ENCODE results near the gene HSPA12B.

HSPA12B gene

DNA sequence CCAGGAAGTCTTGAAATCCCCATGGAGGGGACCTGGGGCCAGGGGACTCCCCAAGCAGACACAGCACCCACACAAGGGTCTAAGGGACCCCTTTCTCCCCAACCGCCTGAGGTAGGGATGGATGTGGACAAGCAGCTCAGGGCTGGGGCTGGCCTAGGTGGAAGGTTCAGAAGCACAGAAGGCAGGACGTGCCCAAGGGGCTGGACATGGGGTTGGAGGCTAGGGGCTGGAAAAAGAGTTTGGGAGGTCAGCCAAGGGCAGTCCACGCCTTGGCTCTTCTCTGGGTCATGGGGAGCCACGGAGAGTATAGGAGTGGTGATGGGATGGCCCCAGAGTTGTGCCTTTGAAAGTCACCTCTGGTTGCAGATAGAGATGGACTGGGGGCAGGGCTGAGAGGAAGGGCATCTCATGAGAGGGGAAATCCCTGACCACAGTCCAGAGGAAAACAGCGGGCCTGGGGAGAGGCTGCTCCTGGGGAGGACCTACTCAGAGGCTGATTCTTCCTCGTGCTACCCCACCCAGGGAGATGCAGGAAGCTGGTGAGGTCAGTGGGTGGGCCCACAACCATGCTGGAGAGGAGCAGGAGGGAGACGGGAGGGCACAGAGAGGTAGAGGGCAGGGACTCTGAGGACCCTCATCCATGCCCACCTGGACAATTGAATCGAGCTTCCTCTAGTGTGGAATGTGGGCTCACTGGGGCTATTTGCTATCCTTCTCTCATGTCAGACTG lies 2.5 kb upstream of the HSPA12B start:
- no peak for DNase-seq (ENCODE audit: low read depth in 2 of 2)

DNA sequence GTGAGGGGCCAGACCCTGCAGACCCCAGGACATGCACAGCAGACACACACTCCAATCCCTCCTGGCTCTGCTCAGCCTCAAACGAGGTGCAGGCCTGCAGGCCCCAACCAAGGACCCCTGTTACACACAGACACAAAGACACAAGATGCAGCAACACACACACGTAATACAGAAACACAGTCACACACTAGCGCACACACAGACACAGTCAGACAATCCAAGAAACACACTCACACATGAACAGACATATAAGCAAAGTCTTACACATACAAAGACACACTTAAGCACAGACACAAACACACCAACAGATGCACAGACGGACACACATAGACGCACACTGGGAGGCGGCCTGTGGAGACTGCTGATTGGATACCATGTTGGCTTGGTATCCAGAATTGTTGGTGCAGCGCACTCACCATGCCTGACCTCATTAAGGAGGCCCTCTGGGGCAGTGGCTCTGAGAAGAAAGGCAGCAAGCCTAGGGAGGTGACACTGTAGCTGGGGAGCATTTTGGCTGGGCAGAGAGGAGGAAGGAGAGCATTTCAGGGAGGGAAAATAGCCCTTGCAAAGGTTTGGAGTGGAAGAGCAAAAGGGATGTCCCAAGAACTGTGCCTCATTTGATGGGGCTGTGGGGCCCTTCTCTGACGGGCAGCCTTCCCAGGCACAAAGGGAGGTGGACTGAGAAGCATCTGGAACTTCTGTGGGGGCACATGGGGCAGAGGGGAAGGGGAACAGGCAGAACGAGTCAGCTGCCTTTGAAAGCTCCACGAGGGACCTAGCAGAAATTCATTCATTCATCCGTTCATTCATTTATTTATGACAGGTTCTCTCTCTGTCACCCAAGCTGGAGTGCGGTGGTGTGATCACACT lies 1.4 kb upstream of the HSPA12B start:
- no peak for DNase-seq (ENCODE audit: low read depth in 2 of 2)

DNA sequence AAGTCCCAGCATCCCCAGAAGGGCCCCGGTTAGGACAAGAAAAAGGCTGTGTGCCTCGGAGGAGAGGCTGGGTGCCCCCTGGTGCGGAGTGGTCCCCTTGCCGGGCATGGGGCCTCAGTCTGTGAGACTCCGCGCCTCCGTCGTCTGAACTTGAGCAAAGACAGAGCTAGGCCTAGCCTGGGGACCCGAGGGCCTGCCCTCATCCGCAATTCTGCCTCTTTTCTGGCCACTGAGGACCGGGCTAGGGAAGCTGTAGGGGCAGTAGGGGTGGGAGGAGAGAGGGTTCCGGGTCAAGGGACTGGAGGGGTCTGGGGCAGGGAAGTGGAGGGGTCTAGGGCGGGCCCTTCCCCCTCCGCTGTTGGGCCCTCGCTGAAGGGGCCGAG lies 550 bp upstream of the HSPA12B start:
- DNase-seq (ENCODE audit: low read depth in 2 of 2) = no peak

DNA sequence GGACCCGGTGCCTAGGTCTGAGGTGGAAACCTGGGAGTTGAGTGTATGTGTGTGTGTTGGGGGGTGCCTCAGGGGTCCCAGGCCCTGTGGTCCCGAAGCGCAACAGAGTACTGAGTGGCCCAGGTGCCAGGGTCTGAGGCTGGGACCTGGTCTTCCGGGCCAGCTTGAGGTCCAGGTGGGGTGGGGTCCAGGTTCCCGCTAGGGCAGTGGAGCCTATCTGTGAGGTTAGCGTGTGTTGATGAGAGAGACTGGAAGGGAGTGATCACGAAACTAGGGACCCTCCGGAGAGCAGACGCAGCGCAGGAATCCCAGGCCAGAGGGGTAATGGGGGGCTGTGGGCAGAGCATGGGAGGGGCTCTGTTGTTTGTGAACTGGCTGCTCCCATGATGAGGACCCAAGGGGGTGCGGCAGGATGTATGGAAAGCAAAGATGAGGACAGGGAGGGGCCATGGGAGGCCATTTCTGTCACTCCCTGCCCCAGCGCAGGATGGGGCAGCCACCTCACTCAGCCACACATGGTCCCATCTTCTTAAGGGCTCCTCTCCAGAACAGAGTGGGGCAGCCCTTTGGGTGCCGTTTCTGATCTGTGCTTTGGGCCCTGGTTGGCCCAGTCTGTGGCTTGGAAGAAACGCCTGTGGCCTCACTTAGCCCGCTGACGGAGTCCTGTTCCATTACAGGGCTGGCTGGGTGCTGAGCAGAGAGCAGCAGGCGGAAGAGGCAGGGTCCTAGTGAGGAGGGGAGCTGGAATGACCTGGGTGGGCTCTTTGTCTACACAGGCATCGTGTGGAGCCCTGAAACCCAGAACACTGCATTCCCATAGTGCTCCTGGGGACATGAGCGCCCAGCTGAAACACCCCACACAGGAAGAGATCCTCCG lies 872 bp downstream of the HSPA12B start:
- no peak for DNase-seq (ENCODE audit: low read depth in 2 of 2)

DNA sequence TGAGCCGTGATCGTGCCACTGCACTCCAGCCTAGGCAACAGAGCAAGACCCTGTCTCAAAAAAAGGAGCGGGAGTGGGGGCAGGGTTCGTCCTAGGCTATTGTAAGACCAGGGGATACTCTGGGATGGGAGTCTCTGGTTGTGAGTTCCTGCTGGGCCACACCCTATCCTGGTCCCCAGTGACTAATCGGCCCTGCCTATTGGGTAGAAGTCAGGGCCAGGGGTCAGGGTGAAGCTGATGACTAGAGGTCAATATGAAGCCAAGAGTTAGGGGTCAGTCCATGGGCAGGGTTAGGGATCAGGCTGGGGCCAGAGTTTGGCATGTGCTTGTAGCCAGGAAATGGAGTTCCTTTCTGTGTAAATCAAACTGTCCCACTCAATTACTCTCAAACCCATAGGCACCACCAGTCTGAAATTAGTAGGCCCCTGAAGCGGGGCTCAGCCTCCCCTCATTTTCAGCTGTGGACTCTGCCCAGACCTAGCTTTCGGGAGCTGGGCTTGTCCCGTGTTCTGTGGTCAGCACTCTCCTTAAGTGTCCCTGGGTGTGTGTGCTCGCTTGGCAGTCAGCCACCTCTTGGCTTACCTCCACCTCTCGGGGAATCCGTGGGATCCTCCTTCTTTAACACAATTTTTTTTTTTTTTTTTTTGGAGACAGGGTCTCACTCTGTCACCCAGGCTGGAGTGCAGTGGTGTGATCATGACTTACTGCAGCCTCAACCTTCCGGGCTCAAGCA lies 1.8 kb downstream of the HSPA12B start:
- DNase-seq (ENCODE audit: low read depth in 2 of 2) = no peak

DNA sequence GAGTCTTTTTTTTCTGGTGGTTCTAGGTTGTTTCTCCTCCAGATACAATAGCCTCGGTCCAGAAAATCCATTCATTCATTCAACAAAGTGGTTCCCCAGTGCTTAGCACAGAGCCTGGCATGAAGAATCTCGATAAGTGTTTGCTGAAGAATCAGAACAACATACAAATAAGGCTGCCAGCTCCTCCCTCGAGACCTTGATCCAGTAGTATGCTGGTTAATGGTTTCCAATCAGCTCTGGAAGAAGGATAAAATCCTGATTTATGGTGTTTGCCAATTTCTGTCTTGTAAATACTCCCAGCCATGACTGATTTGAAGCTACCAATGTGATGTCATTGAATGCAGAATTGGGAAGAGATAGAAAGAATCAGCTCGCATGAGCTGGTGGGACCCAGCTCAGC lies 3.3 kb downstream of the HSPA12B start:
- no peak for DNase-seq (ENCODE audit: low read depth in 2 of 2)

DNA sequence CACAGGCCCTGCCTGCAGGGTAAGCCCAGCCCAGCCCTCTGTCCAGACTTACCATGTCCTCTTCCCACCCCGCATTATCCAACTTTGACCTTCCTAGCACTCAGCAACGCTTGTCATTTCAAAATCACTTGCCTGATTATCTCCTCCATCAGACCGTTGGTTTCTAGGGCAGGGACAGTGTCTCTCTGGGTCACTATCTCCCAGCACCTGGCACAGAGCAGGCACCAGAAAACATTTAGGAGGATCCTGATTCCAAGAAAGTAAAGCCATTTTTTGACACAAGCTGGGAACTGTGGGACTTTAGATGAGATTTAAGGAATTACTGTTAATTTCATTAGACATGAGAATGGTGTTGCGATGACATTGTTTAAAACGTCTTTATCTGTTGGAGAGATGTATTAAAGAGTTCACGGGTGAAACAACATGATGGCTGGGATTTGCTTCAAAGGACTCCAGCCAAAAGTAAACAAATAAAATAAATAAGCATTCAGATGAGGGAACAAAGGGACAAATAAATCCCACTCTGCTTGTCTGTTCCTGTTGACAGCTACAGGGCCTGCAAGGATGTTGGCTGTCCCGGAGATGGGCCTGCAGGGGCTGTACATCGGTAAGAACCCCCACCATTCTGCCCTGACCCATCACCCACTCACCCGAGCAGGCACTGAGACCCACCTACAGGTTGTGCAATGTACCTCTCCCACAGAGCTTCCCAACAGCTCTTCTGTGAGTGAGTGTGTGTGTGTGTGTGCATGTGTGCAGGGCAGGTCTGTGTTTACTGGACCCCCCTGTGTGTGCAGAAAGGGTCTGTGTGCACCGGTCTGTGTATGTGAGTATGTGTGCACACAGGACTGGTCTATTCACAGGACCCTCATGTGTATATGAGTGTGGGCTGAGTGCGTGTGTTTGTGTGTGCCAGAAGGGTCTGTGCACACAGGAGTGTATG lies 5.9 kb downstream of the HSPA12B start:
- DNase-seq (ENCODE audit: low read depth in 2 of 2) = no peak

DNA sequence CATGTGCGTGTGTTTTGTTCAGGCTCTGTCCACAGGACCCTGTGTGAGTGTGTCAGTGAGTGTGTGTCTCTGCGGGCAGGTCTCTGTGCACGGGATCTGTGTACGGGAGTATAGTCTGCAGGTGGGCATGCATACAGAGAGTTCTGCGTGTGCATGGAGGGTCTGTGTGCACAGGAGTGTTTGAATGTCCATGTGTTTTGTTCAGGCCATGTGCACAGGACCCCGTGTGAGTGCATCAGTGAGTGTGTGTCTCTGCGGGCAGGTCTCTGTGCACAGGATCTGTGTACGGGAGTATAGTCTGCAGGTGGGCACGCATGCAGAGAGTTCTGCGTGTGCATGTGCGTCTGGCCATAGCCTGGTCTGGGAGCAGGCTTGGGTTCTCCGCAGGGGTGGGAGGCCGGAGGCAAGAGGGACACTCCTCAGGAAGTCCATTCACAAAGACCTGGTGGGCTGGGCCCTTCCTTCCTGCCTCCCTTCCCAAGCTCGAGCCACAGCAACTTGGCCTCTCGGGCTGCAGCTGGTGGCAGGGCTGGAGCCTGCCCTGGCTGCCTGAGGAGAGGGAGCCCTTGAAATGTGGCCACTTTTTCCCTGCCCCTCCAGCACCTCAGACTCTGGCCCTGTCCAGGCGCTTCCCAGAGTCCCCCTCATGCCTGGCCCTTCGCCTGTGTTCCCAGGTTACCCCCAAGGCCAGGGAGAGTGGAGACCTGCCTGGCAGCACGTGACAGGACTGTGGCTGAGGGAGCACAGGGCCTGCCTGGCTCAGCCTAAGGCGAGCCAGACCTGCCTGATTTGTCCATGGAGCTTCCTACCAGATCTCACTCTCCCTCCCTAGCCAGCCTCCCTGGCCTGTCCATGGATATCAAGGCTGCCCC lies 6.8 kb downstream of the HSPA12B start:
- DNase-seq (ENCODE audit: low read depth in 2 of 2) = no peak

DNA sequence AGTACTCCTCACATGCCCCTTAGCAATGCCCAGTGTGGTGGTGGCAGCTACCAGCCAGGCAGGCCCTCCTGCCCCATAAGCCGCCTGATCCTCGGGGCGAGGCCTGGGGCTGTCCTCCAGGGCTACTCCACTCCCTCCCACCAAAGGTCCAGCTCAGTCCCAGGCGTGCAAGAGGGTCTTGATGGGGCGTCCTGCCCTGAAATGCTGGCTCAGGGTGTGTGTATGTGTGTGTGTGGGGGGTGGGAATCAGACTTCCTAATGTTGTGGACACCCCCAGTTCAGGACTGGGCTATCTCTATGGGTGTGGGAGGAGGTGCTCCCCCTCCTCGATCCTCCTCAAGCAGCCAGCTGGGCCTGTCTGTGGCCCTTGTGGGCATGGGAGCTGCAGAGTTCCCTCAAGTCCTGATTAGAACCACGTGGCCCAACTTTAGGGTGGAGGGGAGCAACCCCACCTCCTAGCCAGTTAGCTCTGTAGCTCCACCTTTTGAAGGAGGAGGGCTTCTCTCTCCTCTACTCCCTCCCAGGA lies 7.5 kb downstream of the HSPA12B start:
- no peak for DNase-seq (ENCODE audit: low read depth in 2 of 2)

DNA sequence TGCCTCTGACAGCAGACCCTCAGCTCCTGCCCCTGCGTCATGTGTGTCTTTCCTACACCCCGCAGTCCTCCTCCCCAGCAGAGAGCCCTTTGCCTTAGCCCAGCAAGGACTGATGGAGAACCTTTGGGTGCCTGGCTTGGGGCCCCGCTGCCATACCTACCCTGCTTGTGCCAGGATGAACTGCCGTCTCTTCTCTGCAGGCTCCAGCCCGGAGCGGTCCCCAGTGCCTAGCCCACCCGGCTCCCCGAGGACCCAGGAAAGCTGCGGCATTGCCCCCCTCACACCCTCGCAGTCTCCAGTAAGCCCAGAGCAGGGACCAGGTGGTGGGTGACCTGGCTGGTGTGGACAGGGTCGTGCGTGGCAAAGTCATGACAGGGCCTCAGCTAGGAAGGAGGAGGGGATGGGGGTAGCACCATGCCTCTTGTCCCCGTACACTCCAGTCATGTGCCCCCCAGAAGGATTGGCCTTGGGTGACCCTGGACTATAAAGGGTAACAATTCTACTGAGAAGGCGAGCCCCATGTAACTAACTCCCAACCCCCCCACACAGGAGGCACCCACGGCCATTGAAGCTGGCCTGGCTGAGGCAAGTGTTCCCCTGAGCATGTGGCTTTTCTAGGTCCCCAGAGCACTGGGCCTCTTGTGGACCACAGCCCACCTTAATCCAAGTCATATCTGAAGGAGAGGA lies 8.3 kb downstream of the HSPA12B start:
- no peak for DNase-seq (ENCODE audit: low read depth in 2 of 2)

DNA sequence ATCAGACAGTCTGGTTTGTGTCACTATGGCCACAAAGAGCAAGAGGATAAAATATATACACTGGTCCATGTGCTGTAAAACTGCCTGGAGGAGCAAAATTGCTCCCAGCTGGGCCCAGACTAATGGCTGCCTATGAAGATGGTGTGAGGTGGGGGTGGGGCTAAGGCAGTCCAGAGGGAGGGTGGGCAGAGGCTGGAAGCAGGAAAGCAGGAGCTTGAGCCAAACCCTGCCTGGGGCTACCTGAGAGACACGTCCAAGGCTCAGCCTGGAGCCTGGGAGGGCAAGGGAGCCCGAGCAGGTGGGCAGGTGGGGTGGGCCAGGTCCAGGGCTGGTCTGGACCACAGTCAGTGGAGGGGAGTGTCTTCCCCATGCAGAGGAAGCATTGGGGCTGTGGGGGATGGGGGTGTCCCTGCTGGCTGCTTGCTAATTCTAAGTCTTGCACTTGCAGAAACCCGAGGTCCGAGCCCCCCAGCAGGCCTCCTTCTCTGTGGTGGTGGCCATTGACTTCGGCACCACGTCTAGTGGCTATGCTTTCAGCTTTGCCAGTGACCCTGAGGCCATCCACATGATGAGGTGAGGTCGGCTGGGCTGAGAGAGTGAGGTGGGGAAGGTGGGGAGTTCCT lies 9.5 kb downstream of the HSPA12B start:
- no peak for DNase-seq (ENCODE audit: low read depth in 2 of 2)

DNA sequence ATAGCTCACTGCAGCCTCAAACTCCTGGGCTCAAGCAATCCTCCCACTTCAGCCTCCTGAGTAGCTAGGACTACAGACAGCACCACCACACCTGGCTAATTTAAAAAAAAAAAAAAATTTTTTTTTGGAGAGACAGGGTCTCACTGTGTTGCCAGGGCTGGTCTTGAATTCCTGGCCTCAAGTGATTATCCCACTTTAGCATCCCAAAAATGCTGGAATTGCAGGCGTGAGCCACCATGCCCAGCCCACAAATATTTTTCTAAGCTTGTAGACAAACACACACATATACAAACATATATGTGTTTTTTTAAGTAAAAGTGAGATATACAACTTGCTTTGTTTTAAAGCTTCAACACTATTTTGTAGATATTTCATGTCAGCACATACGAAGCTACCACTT lies 10.8 kb downstream of the HSPA12B start:
- no peak for DNase-seq (ENCODE audit: low read depth in 2 of 2)

DNA sequence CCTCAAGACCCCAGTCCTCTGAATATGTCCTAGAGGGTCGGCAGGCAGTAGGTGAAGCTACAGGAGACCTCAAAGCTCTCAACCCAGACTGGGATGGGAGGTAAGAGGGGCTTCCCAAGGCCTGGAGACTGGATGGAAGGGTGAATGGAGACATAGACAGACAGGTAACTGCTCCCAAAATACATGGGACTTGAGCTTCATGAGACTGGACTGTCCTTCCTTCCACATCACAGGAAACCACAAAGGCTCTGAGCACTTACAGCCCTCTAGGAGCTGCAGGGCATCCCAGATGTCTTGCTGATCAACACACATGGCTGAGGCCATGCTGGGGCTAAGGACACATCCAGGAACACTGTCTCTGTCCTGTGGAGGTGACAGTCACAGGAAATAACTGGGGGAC lies 11.6 kb downstream of the HSPA12B start:
- DNase-seq (ENCODE audit: low read depth in 2 of 2) = no peak

DNA sequence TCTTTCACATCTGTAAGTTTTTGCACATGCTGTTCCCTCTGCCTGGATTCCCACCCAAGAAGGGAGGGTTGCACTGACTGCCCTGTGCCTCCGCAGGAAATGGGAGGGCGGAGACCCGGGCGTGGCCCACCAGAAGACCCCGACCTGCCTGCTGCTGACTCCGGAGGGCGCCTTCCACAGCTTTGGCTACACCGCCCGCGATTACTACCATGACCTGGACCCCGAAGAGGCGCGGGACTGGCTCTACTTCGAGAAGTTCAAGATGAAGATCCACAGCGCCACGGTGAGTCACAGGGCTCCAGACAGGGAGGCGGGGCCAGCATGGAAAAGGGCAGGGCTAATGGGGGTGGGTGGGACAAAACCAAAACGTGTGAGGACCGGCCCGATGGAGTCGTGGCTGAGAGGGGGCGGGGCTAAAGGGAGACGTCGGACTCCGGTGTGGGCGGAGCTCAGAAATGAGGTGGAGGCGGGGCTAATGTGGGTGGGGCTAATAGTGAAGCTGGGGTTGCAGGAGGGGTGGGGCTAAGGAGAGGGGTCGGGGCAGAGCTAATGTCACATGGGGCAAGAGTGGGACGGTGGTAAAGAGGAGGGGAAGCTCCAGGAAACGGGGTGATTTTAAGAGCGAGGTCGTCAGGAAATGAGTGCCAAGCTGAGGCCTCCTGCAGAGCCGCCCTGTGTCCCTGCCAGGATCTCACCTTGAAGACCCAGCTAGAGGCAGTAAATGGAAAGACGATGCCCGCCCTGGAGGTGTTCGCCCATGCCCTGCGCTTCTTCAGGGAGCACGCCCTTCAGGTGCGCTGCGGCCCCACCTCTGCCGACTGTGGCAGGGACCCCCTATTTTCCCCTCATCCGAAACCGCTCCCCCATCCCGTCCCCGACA lies 12.6 kb downstream of the HSPA12B start:
- peak; percentile 59 to 63 for DNase-seq (ENCODE audit: low read depth in 2 of 2)

DNA sequence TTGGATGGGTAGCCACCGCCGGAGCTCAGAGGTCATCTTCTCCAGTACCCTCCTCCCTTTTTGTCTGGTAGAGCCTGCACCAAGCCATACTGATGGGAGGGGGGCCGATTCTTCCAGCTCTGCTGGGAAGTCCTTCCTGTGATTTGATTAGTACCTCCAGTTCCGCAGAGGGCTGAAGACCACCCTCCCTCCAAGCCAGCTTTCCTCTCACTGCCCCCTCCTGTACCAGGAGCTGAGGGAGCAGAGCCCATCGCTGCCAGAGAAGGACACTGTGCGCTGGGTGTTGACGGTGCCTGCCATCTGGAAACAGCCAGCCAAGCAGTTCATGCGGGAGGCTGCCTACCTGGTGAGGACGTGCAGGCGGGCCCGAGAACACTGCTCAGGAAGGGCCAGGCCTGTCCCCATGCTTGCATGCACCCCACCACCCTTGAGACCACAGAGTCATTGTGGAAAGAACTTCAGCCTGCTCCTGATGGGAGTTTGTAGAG lies 13.2 kb downstream of the HSPA12B start:
- DNase-seq (ENCODE audit: low read depth in 2 of 2) = no peak

DNA sequence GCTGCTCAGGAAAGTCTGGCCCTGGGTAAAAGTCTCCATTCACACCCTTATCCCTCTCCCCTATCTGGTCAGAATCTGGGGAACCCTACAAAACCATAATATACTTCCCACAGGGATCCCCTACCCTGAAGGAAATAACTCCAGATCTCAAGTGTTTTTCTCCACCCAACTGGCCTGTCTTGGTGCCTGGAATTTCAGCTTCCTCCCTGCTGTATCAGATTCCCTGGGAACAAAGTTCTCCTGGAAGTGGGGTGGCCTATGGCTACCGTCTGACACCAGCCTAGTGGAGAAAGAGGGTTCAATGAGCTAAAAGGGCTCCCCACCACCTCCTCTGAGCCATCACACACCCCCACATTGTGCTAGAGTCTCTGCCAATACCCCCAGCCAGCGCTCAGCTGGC lies 15.0 kb downstream of the HSPA12B start:
- no peak for DNase-seq (ENCODE audit: low read depth in 2 of 2)

DNA sequence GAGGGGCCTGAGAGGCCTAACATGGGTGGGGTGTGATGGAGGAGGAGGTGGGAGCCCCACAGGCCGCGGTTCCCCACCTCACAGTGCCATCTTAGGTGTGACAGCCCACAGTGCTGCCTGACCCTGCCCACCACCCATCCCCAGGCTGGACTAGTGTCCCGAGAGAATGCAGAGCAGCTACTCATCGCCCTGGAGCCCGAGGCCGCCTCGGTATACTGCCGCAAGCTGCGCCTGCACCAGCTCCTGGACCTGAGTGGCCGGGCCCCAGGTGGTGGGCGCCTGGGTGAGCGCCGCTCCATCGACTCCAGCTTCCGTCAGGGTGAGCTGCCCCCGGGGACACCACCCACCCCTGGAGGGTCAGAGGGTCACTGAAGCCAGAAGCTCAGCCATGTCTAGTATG lies 15.6 kb downstream of the HSPA12B start:
- no peak for DNase-seq (ENCODE audit: low read depth in 2 of 2)

Measured in activated CD4-positive, alpha-beta T cell treated with anti-CD3 and anti-CD28 coated beads for 24 hours (primary cell).